DOHH2 (cell line): ENCODE data around the gene CENPN.

Experiments
- EZH2phosphoT487 ChIP-seq: fragments of 200-600 bp; sonication (generic); IDR thresholded peaks from 2 replicates; pipeline ENCODE4 v1.6.1; 2017; ENCODE audit warnings: borderline replicate concordance, mild to moderate bottlenecking, antibody characterized with exemption, low read length, moderate library complexity, mixed read lengths
- TF ChIP-seq, protein P1 (sequence below): fragments of 200-600 bp; sonication (generic); IDR thresholded peaks from one replicate; pipeline ENCODE4 v1.5.1; 2014; ENCODE audit warnings: antibody characterized with exemption, mild to moderate bottlenecking, low read depth, low read length; ENCODE audit not compliant: poor library complexity, severe bottlenecking

DNA sequence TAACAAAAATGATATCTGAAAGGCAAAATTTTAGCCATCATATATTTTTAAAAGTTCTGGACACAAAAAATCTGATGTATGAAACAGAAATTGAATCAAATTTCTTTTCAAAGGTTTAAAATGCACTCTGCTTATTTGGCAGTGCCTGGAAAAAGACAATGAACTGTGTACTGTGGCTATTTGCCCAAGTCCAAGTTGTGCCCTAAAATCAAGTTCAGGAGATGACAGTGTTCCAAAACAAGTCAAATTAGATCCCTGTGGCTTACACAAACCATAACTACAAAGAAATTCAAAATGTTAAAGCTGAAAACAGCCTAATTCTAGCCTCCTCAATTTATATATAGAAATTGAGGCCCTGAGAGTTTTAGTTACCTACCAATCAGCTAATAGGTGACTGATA is 25.9 kb upstream of the CENPN start:
- TF ChIP-seq, protein P1, sequence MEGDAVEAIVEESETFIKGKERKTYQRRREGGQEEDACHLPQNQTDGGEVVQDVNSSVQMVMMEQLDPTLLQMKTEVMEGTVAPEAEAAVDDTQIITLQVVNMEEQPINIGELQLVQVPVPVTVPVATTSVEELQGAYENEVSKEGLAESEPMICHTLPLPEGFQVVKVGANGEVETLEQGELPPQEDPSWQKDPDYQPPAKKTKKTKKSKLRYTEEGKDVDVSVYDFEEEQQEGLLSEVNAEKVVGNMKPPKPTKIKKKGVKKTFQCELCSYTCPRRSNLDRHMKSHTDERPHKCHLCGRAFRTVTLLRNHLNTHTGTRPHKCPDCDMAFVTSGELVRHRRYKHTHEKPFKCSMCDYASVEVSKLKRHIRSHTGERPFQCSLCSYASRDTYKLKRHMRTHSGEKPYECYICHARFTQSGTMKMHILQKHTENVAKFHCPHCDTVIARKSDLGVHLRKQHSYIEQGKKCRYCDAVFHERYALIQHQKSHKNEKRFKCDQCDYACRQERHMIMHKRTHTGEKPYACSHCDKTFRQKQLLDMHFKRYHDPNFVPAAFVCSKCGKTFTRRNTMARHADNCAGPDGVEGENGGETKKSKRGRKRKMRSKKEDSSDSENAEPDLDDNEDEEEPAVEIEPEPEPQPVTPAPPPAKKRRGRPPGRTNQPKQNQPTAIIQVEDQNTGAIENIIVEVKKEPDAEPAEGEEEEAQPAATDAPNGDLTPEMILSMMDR: no peak
- TF ChIP-seq EZH2phosphoT487: no peak
